Activated T-cell treated with anti-CD3 and anti-CD28 coated beads for 1 hour (primary cell): ENCODE data around the gene TMEFF1.

Experiments used
- DNase-seq: peaks from one replicate; pipeline ENCODE4 v3.0.0-alpha.2; 2020; ENCODE audit warnings: low read depth

Gene TMEFF1

DNA sequence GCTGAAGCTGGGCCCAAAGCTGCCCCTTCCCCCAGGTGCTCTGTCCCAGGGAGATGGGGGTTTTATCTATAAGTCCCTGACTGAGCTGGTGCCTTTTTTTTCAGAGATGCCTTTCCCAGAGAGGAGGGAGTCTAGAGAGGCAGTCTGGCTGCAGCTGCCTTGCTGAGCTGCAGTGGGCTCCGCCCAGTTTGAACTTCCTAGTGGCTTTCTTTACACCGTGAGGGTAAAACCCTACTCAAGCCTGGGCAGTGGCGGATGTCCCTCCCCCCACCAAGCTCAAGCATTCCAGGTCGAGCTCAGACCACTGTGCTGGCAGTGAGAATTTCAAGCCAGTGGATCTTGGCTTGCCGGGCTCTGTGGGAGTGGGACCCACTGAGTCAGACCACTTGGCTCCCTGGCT lies 146.2 kb downstream of the TMEFF1 start:
- DNase-seq = no peak

DNA sequence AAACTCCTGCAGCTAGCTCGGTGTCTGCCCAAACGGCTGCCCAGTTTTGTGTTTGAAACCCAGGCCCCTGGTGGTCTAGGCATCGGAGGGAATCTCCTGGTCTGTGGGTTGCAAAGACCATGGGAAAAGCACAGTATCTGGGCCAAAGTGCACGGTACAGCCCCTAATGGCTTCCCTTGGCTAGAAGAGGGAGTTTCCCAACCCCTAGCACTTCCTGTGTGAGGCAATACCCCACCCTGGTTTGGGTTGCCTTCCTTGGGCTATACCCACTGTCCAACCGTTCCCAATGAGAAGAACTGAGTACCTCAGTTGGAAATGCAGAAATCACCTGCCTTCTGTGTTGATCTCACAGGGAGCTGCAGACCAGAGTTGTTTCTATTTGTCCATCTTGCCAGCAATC lies 146.7 kb downstream of the TMEFF1 start:
- no peak for DNase-seq

DNA sequence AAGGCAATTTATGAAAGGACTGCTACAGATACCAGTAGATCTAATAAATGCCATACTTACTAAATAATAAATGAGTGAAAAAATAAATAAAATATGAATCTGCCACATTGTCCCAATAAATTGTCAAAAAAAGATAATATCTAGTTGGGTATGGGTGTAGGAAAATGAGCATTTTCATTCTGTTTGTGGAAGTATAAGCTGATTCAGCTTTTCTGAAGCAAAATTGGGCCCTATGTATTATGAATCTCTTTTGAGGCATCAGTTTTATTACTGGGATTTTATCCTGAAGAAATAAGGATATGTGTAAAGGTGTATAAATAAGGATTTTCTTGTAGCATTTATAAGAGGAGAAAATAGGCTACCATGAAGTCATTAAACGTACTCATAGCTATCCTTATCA lies 151.0 kb downstream of the TMEFF1 start:
- DNase-seq = no peak

DNA sequence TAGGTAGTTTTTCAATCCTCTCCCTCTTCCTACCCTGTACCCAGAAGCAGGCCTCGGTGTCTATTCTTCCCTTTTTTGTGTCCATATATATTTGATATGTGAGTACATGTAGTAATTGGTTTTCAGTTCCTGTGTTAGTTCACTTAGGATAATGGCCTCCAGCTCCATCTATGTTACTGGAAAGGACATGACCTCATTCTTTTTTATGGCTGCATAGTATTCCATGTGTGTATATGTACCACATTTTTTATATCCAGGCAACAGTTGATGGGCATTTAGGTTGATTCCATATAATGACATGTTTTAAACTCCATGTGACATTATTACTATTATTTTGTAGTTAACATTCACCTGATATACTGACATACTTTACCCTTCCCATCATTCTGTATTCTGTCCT lies 154.0 kb downstream of the TMEFF1 start:
- DNase-seq = no peak
